GM12878 (cell line): ENCODE measurements around the gene OPCML. TPM values are rescaled to one million over a fixed set of nuclear protein-coding genes. Genes with fewer than 3 reads are reported as not detected.

Experiments used
- ATAC-seq: fragments of 200-7000 bp; cut with Tn5 transposase; 3 replicates; pipeline ENCODE4 v1.9.1; 2020; ENCODE audit warnings: mild to moderate bottlenecking, moderate library complexity
- BruUV-seq: library from RNA; stranded (reverse); fragments of 400-500 nt; replicated peaks from 2 replicates; lab custom pipeline; 2021; lab: Mats Ljungman, UMichigan
- CTCF ChIA-PET: fragments of 300-600 bp; sonication (Branson Sonifier 250); formaldehyde crosslinking; extraction: SDS; loops from one replicate; lab custom pipeline; 2021; ENCODE audit warnings: inconsistent platforms; lab: Yijun Ruan, JAX
- POLR2A ChIA-PET: fragments of 350-600 bp; formaldehyde crosslinking; extraction: SDS; loops from one replicate; lab custom pipeline; 2021; ENCODE audit warnings: inconsistent platforms; lab: Charles Lee
- RAD21 ChIA-PET: fragments of 300-600 bp; sonication (Branson Sonifier 250); formaldehyde crosslinking; loops from one replicate; lab custom pipeline; 2023; ENCODE audit warnings: antibody characterized with exemption; ENCODE audit not compliant: unreplicated experiment; lab: Charles Lee
- SMC1A ChIA-PET: fragments of 300-600 bp; sonication (Branson Sonifier 250); formaldehyde crosslinking; loops from one replicate; lab custom pipeline; 2023; ENCODE audit not compliant: unreplicated experiment, uncharacterized antibody; lab: Charles Lee
- DNase-seq: peaks from one replicate; pipeline ENCODE4 v3.0.0-alpha.2; 2011; ENCODE audit warnings: low read depth, low spot score
- FAIRE-seq: peaks from 3 replicates; lab custom pipeline; 2011; peaks lifted over from hg19 to GRCh38; lab: Jason Lieb, UNC
- H2AFZ ChIP-seq: 2 replicates; pipeline ENCODE4 v1.6.0; 2011; ENCODE audit warnings: low read depth, low read length, control low read depth; ENCODE audit not compliant: control insufficient read depth
- H3K27ac ChIP-seq: 2 replicates; pipeline ENCODE4 v1.5.1; 2011; ENCODE audit warnings: control low read depth; ENCODE audit not compliant: control insufficient read depth, insufficient read depth
- H3K27me3 ChIP-seq, 2 experiments: replicated peaks in 1 of 2; 2 replicates each; pipeline versions ENCODE4 v1.6.0 to v1.6.1; 2011; ENCODE audit warnings: low read length in 1 of 2; ENCODE audit not compliant: control insufficient read depth in 2 of 2, insufficient read depth in 2 of 2
- H3K36me3 ChIP-seq, 2 experiments: 2 replicates each; pipeline ENCODE4 v1.5.1; 2011; ENCODE audit warnings: low read length in 1 of 2; ENCODE audit not compliant: control insufficient read depth in 2 of 2, insufficient read depth in 2 of 2
- H3K4me1 ChIP-seq: 2 replicates; pipeline ENCODE4 v1.6.1; 2011; ENCODE audit warnings: mild to moderate bottlenecking, low read length, moderate library complexity, mixed read lengths; ENCODE audit not compliant: control insufficient read depth, insufficient read depth
- H3K4me2 ChIP-seq: 2 replicates; pipeline ENCODE4 v1.6.0; 2011; ENCODE audit warnings: control low read depth; ENCODE audit not compliant: control insufficient read depth, insufficient read depth
- H3K4me3 ChIP-seq: fragments of 200-600 bp; sonication (generic); 2 replicates; pipeline ENCODE4 v1.5.1; 2016
- H3K79me2 ChIP-seq: 2 replicates; pipeline ENCODE4 v1.6.0; 2011; ENCODE audit warnings: low read length; ENCODE audit not compliant: control insufficient read depth, insufficient read depth
- H3K9ac ChIP-seq: 2 replicates; pipeline ENCODE4 v1.8.0; 2011; ENCODE audit warnings: low read length, control low read depth, mixed read lengths; ENCODE audit not compliant: control insufficient read depth, insufficient read depth
- H3K9me3 ChIP-seq: replicated peaks from 3 replicates; pipeline ENCODE4 v1.5.1; 2011; ENCODE audit warnings: mild to moderate bottlenecking, low read length; ENCODE audit not compliant: control insufficient read depth, insufficient read depth
- H4K20me1 ChIP-seq: 2 replicates; pipeline ENCODE4 v1.6.0; 2011; ENCODE audit not compliant: control insufficient read depth, insufficient read depth
- ATF2 ChIP-seq: IDR thresholded peaks from 2 replicates; pipeline ENCODE4 v1.6.1; 2012; ENCODE audit warnings: low read length, inconsistent platforms
- CEBPZ ChIP-seq: fragments of 150-350 bp; IDR thresholded peaks from 2 replicates; pipeline ENCODE4 v1.6.1; 2016; ENCODE audit warnings: low read depth, low read length
- CHD1 ChIP-seq: IDR thresholded peaks from 2 replicates; pipeline ENCODE4 v1.6.1; 2012; ENCODE audit warnings: low read depth, low read length, improper control_type of control experiment
- EED ChIP-seq: sonication (generic); IDR thresholded peaks from 2 replicates; pipeline ENCODE4 v1.6.1; 2016; ENCODE audit warnings: antibody characterized with exemption, low read depth
- HDAC2 ChIP-seq: fragments of 200-600 bp; sonication (generic); IDR thresholded peaks from 2 replicates; pipeline ENCODE4 v1.6.1; 2017
- HSF1 ChIP-seq: fragments of 150-350 bp; IDR thresholded peaks from 2 replicates; pipeline ENCODE4 v1.6.1; 2014; ENCODE audit warnings: mild to moderate bottlenecking, low read depth, low read length
- MAX ChIP-seq: IDR thresholded peaks from 2 replicates; pipeline ENCODE4 v1.6.1; 2012; ENCODE audit warnings: low read depth, low read length, improper control_type of control experiment
- MEF2A ChIP-seq: IDR thresholded peaks from 2 replicates; pipeline ENCODE4 v1.6.1; 2011; ENCODE audit warnings: low read depth, mild to moderate bottlenecking, low read length, moderate library complexity; ENCODE audit not compliant: insufficient read depth
- MEF2B ChIP-seq: fragments of 450-650 bp; IDR thresholded peaks from 2 replicates; pipeline ENCODE4 v1.6.1; 2018; ENCODE audit warnings: mild to moderate bottlenecking, moderate library complexity; ENCODE audit not compliant: partially characterized antibody, poor library complexity, severe bottlenecking
- ZNF622 ChIP-seq: fragments of 450-650 bp; IDR thresholded peaks from 2 replicates; pipeline ENCODE4 v1.6.1; 2017; ENCODE audit warnings: mild to moderate bottlenecking, inconsistent platforms
- WGBS: methylation state at CpG from one replicate; pipeline ENCODE4 v1.1.6; 2016; ENCODE audit warnings: low lambda C conversion rate; ENCODE audit not compliant: insufficient replicate concordance, insufficient coverage; ENCODE audit errors: missing lambda C conversion rate; 5-methylcytosine and 5-hydroxymethylcytosine counted together
- in situ Hi-C: fragments of 300-500 bp; cut with MboI; formaldehyde crosslinking; loops from 9 replicates; pipeline ENCODE4 v1.14.3; 2018; ENCODE audit warnings: mixed read lengths
- intact Hi-C: fragments of 100-400 bp; cut with micrococcal nuclease; formaldehyde crosslinking; loops from one replicate; pipeline ENCODE4 v1.14.2; 2022; ENCODE audit not compliant: unreplicated experiment
- polyA plus RNA-seq, 11 experiments: library from polyadenylated mRNA; depleted of rRNA in 4 of 11; unstranded in 6 of 11; stranded (reverse) in 5 of 11; fragments of >200 nt; fragmentation: Nextera tagmentation in 4 of 11; fragmentation: Illumina TruSeq in 1 of 11; extraction: Ambion mirVana in 4 of 11; extraction: Trizol in 1 of 11; gene quantifications; 1 replicate in 1 of 11; 2 replicates in 10 of 11; pipeline versions ENCODE4 v1.2.1 to v1.2.3, GENCODE V29; 2011 to 2016; ENCODE audit warnings: inconsistent platforms in 2 of 11, missing spikeins in 2 of 11, low read depth in 1 of 11
- total RNA-seq, 4 experiments: library from RNA; depleted of rRNA in 3 of 4; stranded (reverse); fragments of >200 nt in 3 of 4; fragmentation: Illumina TruSeq in 1 of 4; extraction: Trizol in 1 of 4; gene quantifications; 2 replicates each; pipeline versions ENCODE4 v1.2.1 to v1.2.3, GENCODE V29; 2013 to 2021

OPCML gene
- total and polyA plus RNA-seq, 10 of the 15 experiments (the other 5 are each of a cell fraction or from before 2014, with no cell fraction given) = 0.84 TPM; not detected in 9

GRCh38 chr11:133081020-133081419, 451.3 kb downstream of the OPCML start:
- H2AFZ ChIP-seq = no peak overlapping the region
- TF ChIP-seq ATF2 (no peak), CHD1 (no peak), HSF1 (no peak), ZNF622 (no peak), CEBPZ (no peak), HDAC2 (no peak), EED (no peak), MEF2B (no peak), MEF2A (no peak), MAX (no peak)
- ChIA-PET POLR2A (no interaction called here), SMC1A (interaction anchor here (0.8 kb wide), 1 partner anchor 539 kb away, joined by 3 read pairs; no protein-coding TSS in a partner anchor), CTCF (interaction anchor here (0.7 to 1.0 kb wide), 2 partner anchors 23 to 971 kb away, joined by 3 read pairs; no protein-coding TSS in a partner anchor), RAD21 (interaction anchor here (1.7 kb wide), 1 partner anchor 754 kb away, joined by 4 read pairs; no protein-coding TSS in a partner anchor)
- H4K20me1 ChIP-seq = no peaks in the 10 kb centered on the region
- 57% methylated on average over 9 of the region's 9 CpGs for WGBS
- intact Hi-C loops = no loop called here
- ATAC-seq = no peak
- FAIRE-seq = no peak
- no peaks in the 10 kb centered on the region for H3K9me3 ChIP-seq
- no peak overlapping the region for H3K9ac ChIP-seq
- BruUV-seq = no TSS peak
- no peak for DNase-seq
- H3K4me1 ChIP-seq = no peaks in the 10 kb centered on the region
- in situ Hi-C loops = no loop called here
- no peak overlapping the region for H3K27ac ChIP-seq
- no peak overlapping the region for H3K4me3 ChIP-seq
- H3K36me3 ChIP-seq = no peaks in the 10 kb centered on the region
- H3K27me3 ChIP-seq = no peaks in the 10 kb centered on the region
- H3K79me2 ChIP-seq = no peaks in the 10 kb centered on the region
- no peak overlapping the region for H3K4me2 ChIP-seq
